Stimulated activated naive CD8-positive, alpha-beta T cell treated with anti-CD3 and anti-CD28 coated beads, Interleukin-15, Interleukin-2, amounts not matched to agents 100 U/mL and 50 U/mL, for 24 hours (primary cell): ENCODE data around the gene BNIP5.

Experiments
- ATAC-seq: fragments of 150-1000 bp; cut with Tn5 transposase; one replicate; pipeline ENCODE4 v1.10.0; 2021
- DNase-seq: peaks from one replicate; pipeline ENCODE4 v3.0.0; 2021

BNIP5 gene

GRCh38 chr6:36267731-36268477 is 68.8 kb downstream of the BNIP5 start:
- ATAC-seq (no peak), DNase-seq (no peak)

DNA sequence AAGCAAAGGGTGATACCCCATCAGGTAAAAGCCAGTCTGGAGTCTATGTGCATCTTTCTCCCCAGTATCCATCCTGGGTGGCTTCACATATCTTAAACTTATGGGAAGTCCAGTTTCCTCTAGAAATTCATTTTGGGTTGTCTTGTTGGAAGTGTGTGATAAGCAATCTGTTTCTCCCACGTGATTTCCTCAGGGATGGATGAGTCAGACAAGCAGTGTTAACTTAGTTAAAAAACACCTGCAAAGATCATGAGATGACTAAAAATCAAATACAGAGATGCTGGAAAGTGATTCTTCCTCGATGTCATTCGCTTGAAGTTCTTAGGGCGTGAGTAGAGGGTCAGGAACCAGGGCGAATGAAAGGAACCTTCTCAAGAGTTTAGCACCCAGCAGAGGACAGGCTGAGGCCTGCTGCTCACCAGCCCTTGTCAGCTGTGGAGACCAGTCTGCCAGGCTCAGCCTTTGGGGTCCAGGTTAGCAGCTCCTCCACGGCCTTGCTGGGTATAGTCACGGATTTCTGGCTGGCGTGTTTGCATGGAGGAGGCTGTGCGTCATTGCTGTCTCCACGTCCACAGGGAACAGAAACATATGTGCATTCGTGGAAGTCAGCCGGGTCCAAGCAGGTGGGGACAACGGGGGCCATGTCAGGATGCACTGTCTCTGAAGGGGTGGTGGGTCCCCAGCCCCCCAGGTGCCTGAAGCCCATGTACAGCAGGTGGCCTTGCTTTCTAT is 69.6 kb downstream of the BNIP5 start:
- ATAC-seq = no peak

More for the DNA sequence above, 69.6 kb downstream of the BNIP5 start:
- DNase-seq = no peak
